ENCODE data around the gene MEX3B.
"Not testable (repeated sequence)": the region's sequence is repeated elsewhere in the genome, so short reads cannot be mapped to it uniquely, and the experiment has no call there.

DNA sequence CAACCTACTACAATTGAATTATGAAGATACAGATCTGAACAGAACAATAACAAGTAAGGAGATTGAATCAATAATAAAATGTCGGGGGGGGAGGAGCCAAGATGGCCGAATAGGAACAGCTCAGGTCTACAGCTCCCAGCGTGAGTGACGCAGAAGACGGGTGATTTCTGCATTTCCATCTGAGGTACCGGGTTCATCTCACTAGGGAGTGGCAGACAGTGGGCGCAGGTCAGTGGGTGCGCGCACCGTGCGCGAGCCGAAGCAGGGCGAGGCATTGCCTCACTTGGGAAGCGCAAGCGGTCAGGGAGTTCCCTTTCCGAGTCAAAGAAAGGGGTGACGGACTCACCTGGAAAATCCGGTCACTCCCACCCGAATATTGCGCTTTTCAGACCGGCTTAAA is 50.7 kb downstream of the MEX3B start:
- not testable (repeated sequence) for TF ChIP-seq POLR2AphosphoS5, EP300 (IDR thresholded peaks at IDR 0.05)
